ENCODE measurements around the gene PTPN6.
"Not testable (repeated sequence)": the region's sequence is repeated elsewhere in the genome, so short reads cannot be mapped to it uniquely, and the experiment has no call there.

PTPN6 gene

DNA sequence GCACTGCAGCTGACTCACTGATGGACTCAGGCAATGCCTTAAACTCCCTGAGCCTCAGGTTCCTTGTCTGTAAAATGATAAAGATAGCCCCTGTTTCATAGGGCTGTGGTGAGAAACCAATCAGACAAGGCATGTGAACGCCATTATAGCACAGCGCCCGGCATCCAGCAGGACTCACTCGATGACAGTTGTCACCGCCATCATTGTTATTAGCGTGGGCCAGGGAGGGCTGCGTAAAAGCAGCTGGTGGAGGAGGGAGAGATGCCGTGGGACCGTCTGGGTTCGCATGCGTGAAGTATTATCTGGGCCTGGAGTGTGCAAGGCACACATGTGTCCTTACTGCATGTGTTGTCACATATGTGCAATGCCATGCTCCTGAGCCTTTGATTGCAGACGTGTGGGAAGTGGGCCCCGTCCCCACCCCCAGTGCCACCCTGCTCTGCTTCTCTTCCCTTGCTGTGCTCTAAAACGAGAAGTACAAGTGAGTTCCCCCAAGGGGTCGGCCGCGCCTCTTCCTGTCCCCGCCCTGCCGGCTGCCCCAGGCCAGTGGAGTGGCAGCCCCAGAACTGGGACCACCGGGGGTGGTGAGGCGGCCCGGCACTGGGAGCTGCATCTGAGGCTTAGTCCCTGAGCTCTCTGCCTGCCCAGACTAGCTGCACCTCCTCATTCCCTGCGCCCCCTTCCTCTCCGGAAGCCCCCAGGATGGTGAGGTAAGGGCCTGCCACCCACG is at the start of gene PTPN6:
Gene PTPN6, plus strand, starts transcription at position 546 of the 730 bp plus-strand sequence. Its CDS starts 157 bp downstream, at position 703.
- DNase-seq (ENCODE audit: low read depth): no peak

DNA sequence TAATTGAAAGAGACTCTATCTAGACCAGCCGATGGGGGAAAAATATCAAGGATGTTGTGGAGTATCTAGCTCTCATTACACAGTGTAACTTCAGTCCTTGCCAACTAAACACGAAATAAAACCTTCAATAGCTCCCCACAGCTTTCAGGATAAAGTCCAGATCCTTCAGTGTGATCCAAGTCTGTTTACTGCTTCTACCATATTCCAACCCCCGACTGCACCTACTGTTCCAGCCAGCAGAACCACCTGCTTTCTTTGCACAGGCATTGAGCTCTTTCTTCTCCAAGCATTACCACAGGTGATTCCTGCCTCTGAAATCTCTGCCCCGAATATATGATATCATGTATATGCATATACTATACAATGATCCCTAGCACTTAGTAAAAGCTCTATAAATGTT is 48.7 kb upstream of the PTPN6 start:
- no peak for DNase-seq (ENCODE audit: low read depth)

DNA sequence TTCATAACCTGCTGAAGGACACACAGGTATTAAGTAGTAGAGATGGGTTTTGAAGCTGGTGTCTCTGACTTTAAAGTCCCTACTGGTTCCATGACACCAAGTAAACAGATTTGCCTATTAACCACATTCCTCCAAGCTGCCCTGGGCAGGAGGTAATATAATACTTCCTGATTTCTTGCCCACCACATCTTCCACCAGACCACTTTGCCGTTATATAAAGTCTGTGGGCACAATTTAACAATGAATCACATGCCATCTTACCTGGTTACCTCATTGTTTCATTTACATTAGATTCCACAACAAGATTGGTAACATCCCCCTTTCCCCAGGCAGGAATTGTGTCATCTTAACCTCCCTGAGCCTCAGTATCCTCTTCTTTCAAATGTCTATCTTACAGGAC is 47.4 kb upstream of the PTPN6 start:
- no peak for DNase-seq (ENCODE audit: low read depth)

DNA sequence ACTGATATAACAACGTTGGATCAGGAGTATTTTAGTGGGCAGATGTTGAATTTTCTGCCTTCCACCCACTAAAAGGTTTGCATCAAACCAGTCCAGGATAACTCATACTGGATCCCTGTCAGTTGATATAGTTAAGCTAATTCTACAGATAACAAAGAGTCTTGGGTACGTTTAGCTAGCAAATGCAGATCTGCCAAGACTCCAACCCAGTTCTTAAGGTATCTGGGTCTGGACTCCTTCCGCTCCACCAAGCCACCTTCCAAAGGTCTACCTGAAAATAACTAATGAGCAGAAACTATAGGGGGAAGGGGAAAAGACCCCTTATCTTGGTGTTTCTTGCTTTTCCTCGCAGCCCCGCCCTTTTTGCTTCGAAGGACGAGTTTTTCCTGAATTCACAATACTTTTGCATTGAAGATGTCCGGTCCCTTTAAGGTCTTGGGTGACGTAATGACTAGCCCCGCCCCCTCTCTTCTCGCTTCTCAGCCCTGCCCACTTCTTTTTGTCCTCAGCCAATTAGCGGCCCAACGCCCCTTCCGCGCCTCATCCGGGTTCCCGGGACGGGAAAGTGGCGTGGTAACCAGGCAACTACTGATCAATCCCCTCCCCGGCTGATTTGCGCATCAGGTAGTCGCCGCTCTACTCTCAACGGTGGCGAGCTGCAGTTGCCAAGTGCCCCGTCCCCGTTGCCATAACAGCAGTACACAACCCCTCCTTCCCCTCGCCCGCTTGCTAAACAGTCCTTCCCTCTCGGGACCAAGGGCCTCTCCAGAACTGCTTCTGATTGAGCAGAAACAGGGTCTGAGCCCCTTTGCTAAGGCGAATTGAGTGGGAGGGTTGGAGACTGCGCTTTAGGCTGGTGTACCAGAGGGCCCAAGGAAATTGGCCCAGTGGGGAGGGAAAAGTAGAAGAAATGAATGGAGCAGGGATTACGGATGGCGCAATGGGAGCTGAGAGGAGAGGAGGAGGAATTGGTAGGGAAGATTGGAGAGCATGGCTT is 46.6 kb upstream of the PTPN6 start, which contains the start of gene LRRC23:
Gene LRRC23, plus strand, starts transcription at position 543 of the 997 bp plus-strand sequence. CDS start 812 bp downstream, outside the sequence.
- DNase-seq (ENCODE audit: low read depth): peak; percentile 85

DNA sequence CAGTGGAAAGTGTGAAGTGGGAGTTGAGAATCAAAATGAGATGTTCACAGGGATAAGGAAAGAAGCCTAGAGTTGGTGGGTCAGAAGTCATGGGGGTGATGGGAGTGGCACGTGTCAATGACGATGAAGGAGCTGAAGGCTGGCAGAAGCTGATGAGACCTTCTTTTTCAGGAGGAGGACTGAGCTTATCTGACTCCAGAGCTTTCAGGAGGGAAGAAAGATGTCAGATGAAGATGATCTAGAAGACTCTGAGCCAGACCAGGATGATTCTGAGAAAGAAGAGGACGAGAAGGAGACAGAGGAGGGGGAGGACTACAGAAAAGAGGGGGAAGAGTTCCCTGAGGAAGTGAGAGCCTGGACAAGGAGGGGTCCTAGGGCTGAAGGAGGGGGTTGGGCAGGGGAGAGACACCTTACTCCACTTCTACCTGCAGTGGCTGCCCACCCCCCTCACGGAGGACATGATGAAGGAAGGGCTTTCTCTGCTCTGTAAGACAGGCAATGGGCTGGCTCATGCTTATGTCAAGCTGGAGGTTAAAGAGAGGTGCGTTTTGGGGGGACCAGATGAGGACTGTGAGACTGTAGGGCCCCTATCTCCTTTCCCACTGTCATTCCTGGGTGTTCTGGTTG is 45.6 kb upstream of the PTPN6 start:
- DNase-seq (ENCODE audit: low read depth): no peak

DNA sequence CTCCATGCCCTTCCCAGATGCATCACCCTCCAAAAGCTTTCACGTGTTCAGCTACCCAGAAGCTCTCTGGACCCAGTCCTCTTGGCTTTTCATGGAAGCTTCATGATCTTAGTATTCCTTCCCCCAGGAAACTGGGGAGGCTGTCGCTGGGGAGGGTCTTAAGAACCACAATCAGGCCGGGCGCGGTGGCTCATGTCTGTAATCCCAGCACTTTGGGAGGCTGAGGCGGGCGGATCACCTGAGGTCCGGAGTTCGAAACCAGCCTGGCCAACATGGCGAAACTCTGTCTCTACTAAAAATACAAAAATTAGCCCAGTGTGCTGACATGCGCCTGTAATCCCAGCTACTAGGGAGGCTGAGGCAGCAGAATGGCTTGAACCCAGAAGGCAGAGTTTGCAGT is 43.0 kb upstream of the PTPN6 start:
- not testable (repeated sequence) for DNase-seq (ENCODE audit: low read depth)

DNA sequence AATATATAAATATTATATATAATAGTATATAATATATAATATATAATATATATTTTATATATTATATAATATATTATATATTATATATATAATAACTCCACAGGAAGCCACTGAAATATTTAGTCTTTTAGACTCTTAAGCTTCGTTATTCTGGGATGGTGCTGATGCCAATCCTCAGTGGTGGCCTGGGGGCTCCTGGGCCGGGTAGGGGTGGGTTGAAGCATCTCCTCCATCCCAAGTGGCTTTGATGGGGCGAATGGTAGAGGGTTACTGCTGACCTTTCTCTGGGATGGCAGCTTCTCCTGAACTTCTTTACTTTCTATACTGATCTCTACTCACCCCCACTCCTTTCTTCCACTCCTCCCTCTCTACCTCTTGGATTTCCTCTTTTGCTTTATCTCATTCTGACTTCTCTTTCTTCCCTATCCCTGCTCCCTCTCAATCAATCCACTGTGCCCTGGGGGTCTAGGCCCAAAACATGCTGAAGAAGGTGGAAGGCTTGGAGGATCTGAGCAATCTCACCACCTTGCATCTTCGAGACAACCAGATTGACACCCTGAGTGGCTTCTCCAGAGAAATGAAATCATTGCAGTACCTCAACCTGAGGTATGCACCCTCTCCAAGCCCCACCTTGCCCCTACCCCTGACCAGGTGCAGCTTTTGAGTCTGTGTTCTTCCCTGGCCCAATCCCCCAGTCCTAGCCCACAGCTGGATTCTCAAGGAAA is 41.6 kb upstream of the PTPN6 start:
- no peak for DNase-seq (ENCODE audit: low read depth)

DNA sequence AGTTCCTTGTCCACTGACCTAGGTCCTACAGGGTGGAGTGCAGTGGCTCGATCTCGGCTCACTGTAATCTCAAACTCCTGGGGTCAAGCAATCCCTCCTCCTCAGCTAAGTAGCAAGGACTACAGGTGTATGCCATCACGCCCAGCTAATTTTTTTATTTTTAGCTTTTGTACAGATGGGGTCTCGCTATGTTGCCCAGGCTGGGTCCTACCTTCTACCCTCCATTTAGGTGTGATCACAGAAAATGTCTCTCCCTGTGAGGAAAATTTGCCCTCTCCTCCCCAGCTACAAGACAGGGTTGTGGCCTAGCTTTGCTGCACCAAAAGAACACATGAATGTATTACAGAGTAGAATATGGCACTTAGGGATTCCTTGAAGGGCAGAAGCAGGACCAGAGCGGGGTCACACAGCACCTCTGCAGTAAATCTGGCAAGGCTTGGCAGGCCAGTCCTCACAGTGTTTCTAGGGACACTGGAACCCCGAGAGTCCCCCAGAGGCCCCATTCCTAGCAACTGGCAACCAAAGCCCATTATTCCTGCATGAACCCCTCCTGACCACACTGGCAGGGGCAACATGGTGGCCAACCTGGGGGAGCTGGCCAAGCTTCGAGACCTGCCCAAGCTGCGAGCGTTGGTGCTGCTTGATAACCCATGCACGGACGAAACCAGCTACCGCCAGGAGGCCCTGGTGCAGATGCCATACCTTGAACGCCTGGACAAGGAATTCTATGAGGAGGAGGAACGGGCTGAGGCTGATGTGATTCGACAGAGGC is 38.8 kb upstream of the PTPN6 start:
- DNase-seq (ENCODE audit: low read depth): no peak

DNA sequence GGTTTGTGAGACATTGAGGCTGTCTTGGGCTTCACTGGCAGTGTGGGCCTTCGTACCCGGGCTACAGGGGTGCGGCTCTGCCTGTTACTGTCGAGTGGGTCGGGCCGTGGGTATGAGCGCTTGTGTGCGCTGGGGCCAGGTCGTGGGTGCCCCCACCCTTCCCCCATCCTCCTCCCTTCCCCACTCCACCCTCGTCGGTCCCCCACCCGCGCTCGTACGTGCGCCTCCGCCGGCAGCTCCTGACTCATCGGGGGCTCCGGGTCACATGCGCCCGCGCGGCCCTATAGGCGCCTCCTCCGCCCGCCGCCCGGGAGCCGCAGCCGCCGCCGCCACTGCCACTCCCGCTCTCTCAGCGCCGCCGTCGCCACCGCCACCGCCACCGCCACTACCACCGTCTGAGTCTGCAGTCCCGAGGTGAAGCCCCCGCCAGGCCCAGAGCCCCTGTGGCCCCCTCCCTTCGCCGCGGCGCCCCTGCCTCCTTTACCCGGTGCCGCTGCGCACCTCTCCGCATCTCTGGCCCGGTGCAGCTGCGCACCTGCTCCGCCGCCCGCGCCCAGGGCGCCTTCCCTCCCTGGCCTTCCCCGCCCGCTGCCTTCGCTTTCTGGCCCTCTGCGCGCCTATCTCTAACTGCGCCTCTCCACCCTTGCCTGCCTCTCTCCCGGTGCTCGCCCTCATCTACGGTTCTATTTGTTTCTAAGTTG is 36.8 kb upstream of the PTPN6 start, which contains the start of gene ENO2:
Gene ENO2, plus strand, starts transcription at position 335 of the 701 bp plus-strand sequence. CDS start 1,253 bp downstream, outside the sequence.
- peak; percentile 64 for DNase-seq (ENCODE audit: low read depth)

DNA sequence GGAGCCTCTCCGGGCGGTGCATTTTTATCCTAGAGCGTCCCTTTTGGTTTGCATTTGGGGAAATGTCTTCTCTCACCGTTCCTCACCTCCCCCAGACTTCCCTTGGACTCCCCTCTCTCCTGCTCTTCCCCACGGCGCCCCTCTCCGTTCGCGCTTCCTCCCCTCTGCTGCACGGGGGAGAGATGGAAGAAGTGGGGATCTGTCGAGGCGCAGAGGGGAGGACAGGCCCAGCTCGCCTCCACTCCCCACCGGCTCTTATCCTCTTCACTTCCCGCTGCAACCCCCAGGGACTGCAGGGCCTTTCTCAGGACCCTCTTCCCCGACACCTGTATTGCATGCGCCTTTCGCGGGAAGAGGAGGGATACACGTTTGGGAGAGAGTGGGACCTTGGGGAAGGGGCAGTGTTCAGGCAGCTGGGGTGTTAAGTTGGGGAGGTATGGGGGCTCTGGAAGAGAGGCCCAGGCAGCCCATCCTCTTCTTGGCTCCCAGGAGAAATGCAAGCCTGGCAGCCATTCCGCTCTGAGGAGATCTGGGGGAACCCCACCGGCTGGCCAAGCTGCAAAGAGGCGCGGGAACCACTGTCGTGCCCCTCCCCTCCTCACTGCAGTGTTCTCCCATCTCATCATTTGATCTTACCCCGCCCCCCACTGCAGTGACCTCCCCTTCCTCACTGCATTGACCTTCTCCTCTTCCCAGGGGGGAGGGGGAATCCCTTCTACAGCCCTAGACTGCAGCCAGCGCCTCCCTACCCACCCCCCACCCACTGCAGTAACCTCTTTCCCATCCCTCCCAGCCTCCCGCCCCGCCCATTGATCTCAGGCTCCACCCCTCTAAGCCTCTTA is 36.0 kb upstream of the PTPN6 start:
- no peak for DNase-seq (ENCODE audit: low read depth)

DNA sequence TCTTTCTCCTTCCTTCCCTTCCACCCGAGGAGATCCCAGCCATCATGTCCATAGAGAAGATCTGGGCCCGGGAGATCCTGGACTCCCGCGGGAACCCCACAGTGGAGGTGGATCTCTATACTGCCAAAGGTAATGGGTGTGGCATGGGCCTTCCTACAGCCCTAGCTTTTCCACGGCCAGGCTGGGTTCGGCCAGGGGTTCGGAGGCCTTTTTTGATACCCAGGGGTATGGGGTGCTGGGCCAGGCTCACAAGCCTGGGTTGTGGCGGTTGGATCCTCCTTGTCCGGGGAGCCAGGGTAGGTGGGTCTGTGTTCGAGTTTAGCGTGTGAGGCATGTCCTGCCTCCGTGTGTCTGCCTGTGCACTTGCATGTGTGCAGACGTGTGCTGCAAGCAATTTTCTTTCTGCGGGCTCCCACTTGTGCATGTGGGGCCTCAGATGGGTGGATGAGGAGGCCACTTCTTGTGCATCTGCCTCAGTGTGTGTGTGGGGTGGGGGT is 35.3 kb upstream of the PTPN6 start:
- DNase-seq (ENCODE audit: low read depth): no peak

DNA sequence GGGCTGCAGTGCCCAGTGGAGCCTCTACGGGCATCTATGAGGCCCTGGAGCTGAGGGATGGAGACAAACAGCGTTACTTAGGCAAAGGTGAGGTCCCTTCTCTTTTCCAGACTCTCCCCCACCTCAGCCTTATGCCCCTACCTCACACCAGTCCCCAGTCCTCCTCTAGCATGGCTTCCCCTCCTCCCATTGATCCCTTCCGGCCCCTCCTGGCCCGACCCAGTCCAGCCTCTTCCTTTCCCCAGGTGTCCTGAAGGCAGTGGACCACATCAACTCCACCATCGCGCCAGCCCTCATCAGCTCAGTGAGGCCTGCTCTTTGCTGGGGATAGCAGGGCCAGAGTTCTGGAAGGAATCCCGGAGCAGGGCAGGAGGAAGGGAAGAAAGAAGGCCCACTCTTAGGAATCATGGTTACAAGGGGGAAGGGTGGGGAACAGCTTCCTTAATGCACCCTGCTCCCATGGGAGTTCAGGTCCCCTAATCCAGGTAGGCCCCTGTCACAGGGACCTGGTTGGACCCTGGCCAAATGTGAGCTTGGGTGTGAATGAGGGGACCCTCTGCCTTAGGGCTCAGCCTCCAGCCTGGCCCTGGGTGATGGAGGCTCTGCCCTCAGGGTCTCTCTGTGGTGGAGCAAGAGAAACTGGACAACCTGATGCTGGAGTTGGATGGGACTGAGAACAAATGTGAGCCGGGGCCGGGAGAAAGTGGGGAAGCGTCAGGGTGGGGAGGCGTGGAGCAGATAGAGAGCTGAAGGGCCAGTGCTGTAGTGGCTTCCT is 34.5 kb upstream of the PTPN6 start:
- DNase-seq (ENCODE audit: low read depth): no peak

DNA sequence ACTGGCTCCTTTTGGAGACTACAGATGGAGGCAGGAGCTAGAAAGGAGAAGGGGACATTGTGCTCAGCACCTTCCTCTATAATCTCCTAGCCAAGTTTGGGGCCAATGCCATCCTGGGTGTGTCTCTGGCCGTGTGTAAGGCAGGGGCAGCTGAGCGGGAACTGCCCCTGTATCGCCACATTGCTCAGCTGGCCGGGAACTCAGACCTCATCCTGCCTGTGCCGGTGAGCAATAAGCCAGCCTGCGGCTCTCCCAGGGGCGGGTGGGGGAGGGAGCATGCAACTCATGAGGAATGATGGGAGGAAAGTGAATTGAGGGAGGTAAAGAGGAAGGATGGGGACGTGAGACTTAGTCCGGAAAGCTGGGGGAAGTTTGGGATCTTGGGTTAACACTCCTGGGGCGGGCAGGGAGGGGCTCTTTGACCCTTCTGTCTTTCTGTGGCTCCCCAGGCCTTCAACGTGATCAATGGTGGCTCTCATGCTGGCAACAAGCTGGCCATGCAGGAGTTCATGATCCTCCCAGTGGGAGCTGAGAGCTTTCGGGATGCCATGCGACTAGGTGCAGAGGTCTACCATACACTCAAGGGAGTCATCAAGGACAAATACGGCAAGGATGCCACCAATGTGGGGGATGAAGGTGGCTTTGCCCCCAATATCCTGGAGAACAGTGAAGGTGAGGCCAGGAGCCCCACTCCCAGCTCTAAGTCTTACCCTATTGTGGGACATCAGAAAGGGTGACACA is 33.5 kb upstream of the PTPN6 start:
- DNase-seq (ENCODE audit: low read depth): no peak

DNA sequence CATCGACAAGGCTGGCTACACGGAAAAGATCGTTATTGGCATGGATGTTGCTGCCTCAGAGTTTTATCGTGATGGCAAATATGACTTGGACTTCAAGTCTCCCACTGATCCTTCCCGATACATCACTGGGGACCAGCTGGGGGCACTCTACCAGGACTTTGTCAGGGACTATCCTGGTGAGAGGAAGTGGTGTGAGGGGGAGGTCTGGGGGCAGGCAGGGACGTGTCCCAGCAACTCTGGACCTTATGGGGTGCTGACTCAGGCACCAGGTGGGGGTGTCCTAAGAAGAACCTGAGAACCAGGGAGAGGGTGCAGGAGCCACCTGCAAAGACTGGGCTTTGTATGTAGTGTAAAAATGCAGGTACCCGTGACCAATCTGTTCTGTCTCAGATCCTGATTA is 31.6 kb upstream of the PTPN6 start:
- DNase-seq (ENCODE audit: low read depth): no peak

DNA sequence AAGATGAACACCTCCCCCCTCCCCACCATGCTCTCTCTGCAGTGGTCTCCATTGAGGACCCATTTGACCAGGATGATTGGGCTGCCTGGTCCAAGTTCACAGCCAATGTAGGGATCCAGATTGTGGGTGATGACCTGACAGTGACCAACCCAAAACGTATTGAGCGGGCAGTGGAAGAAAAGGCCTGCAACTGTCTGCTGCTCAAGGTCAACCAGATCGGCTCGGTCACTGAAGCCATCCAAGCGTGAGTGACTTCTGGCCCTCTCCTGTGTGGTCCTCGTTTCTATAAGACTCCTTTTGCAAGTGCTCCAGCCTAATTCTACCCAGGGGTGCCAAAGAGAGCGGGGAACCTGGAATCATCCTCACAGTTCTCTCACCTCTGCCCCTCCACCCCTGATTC is 29.6 kb upstream of the PTPN6 start:
- no peak for DNase-seq (ENCODE audit: low read depth)

DNA sequence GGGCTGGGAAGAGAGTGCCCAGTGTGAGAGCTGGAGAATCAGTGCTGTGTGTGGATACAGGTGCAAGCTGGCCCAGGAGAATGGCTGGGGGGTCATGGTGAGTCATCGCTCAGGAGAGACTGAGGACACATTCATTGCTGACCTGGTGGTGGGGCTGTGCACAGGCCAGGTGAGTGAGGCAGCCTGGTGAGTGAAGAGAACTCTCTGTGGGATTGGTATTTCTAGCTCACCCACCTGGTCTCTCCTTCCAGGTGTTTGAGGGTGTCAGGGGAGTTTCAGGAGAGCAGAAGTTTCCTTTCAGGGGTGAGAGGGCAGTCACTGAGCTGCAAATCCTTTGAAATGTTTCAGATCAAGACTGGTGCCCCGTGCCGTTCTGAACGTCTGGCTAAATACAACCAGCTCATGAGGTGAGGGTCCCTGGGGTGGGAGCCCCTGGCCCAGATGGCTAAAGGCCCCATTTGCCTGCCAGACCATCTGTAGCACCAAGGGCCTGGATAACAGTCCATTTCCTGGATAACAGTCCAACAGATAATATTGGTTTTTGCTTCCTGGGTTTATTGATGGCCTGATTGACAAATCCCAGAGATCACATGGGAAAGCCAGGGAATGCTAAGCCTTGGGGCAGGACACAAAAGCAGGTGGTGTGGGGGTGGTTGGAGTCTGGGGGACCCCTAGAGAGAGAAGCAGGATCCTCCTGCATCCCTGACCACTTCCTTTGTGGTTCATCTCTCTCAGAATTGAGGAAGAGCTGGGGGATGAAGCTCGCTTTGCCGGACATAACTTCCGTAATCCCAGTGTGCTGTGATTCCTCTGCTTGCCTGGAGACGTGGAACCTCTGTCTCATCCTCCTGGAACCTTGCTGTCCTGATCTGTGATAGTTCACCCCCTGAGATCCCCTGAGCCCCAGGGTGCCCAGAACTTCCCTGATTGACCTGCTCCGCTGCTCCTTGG is 28.9 kb upstream of the PTPN6 start:
- no peak for DNase-seq (ENCODE audit: low read depth)

Data from stimulated activated CD8-positive, alpha-beta memory T cell treated with anti-CD3 and anti-CD28 coated beads, Interleukin-15, amount 100 ng/mL, for 24 hours (primary cell).